GM18861 (cell line): Measurements from ENCODE around the gene CADM4.
"Not testable (repeated sequence)": the region's sequence is repeated elsewhere in the genome, so short reads cannot be mapped to it uniquely, and the experiment has no call there.

Experiments
- ATAC-seq: cut with Tn5 transposase; IDR thresholded peaks from one replicate; pipeline ENCODE4 v1.9.1; 2021; ENCODE audit not compliant: unreplicated experiment

CADM4 gene

DNA sequence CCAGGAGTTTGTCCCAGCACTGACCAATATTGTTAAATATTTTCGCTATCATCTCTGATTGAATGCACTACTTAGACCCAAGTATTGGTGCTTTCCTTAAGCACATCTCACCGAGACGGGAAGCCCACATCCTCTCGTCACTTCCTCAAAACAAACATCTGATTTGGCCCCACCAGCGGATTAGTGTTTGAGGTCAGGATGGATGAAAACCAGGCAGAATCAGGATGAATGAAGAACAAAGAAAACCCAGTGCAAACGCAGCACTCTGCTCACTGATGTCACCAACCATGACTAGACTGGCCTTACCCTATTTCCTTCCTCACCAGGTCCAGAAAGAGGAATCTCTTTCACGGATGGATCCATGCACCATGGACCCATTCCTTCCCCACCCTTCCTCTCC is 24.4 kb upstream of the CADM4 start:
- no peak for ATAC-seq

DNA sequence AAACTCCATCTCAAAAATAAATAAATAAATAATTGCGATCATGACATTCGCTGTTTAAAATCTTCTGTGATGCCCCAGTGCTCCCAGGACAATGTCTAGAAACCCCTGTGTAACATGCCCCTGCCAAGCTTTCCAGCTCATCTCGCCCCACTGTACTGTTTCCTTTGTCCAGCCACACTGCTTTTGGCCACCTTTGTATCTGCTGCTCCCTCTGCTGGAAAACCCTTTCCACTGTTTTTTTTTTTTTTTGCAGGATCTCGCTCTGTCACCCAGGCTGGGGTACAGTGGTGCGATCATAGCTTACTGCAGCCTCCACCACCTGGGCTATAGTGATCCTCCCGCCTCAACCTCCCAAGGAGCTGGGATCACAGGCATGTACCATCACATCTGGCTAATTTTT is 22.8 kb upstream of the CADM4 start:
- ATAC-seq, result no peak

DNA sequence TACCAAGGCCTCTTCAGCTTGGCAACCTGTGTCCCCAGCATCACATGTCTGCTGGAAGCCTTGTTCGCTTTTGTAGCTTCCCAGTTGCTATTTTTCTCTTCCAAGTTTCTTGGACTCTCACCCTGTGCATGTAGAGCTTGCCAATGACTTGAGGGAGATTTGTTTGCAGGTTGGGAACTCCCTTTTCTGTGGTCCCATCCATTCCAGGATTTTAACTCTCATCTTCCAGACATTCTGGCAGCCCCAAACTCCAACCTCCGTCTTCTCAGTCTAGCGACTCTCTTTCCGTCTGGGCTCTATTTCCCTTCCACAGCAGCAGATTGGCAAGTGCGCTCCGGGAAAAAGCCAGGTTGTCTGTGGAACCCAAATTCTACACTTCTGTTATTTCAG is 21.3 kb upstream of the CADM4 start:
- ATAC-seq, result no peak

DNA sequence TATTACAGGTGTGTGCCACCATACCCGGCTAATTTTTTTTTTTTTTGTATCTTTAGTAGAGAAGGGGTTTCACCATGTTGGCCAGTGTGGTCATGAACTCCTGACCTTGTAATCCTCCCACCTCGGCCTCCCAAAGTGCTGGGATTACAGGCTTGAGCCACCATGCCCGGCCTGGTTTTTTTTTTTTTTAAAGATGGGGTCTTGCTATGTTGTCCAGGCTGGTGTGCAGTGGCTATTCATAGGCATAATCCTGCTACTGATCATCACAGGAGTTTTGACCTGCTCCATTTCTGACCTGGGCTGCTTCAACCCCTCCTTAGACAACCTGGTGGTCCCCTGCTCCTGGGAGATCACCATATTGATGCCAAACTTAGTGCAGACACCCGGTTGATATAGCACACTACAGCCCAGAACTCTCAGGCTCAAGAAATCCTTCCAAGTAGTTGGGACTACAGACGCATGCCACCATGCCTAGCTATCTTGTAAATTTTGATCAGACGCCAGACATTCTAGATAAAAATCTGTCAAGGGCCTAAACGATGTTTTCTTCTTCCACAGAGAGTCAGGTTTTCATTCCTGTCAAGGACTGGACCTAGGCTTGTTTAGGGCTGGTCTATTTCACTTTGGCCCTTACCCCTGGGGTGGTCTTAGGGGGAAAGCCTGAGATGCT is 20.8 kb upstream of the CADM4 start:
- no peak for ATAC-seq

DNA sequence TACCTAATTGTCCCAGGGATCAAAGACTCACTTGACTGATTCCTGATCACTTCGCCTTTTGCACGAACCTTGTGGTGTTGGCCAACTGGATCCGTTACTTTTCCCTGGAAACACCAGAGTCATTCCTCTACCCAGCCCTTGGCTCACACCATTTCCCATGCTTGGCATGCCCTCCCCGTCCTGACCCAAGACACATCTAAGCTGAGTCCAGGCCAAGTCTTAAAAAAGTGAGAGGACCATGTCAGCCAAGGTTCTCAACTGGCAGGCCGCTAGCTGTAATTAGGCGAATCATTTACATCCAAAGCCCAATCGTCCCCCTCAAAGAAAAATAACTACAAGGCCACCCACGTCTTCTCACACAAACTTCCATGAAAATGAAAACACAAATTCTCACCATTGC is 18.8 kb upstream of the CADM4 start:
- no peak for ATAC-seq

- ATAC-seq, result no peak
Measured at GRCh38 chr19:43658001-43658400, 18.4 kb upstream of the CADM4 start.

- ATAC-seq, result no peak
Measured at GRCh38 chr19:43656436-43656835, 16.8 kb upstream of the CADM4 start.

DNA sequence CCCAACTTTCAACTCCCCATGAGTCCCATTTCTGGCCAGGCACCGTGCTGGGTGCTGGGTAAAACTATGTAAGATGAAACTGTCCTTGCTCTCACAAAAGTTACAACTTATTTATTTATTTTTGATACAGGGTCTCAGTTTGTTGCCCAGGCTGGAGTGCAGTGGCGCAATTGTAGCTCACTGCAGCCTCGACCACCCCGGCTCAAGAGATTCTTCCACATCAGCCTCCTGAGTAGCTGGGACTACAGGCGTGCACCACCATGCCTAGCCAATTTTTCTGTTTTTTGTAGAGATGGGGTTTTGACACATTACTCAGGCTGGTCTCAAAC is 12.9 kb upstream of the CADM4 start:
- ATAC-seq, result no peak

- ATAC-seq, result no peak
Measured at GRCh38 chr19:43651758-43652545, 12.3 kb upstream of the CADM4 start.

DNA sequence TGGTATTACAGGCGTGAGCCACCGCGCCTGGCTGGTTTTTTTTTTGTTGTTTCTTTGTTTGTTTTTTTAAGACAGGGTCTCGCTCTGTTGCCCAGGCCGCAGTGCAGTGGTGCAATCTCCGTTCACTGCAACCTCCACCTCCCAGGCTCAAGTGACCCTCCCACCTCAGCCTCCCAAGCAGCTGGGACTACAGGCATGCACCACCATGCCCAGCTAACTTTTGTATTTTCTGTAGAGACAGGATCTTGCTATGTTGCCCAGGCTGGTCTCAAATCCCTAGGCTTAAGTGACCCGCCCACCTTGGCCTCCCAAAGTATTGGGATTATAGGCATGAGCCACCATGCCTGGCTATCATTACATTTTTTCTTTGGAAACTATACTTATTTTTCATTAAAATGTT is 10.6 kb upstream of the CADM4 start:
- ATAC-seq, result not testable (repeated sequence)

GRCh38 chr19:43649514-43649913 is 9.9 kb upstream of the CADM4 start:
- no peak for ATAC-seq

GRCh38 chr19:43648633-43649032 is 9.0 kb upstream of the CADM4 start:
- ATAC-seq, result no peak

GRCh38 chr19:43644181-43644580 is 4.5 kb upstream of the CADM4 start:
- no peak for ATAC-seq

DNA sequence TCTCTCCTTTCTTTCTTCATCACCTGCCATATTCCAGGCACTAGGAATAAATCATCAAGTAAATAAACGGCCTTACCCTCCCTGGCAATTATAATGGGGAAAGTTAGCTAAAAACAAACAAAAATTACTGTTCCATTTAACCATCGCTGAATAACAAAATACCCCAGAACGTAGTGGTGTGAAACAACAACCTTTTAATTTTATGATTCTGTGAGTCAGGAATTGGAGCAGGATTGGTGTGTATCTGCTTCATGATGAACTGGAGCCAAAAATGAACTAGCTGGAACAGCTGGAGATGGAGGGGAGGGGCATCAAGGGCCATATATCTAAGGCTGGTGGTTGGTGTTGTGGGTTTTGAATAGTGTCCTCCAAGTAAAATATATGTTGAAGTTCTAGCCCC is 3.7 kb upstream of the CADM4 start:
- no peak for ATAC-seq

- no peak for ATAC-seq
Measured at GRCh38 chr19:43642531-43642930, 2.9 kb upstream of the CADM4 start.

DNA sequence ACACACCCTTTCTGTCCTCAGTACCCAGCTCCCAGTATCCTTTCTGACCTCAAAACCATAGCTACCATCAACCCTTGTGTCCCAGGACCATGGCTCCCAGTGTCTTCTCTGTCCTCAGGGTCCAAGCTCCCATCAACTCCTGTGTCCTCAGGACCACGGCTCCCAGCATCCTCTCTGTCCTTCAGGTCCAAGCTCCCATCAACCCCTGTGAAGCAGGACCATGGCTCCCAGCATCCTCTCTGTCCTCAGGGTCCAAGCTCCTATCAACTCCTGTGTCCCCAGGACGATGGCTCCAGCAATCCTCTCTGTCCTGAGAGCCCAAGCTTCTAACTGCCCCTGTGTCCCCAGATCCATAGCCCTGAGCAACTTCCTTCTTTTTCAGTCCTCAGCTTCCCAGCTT is 1.7 kb upstream of the CADM4 start:
- no peak for ATAC-seq

DNA sequence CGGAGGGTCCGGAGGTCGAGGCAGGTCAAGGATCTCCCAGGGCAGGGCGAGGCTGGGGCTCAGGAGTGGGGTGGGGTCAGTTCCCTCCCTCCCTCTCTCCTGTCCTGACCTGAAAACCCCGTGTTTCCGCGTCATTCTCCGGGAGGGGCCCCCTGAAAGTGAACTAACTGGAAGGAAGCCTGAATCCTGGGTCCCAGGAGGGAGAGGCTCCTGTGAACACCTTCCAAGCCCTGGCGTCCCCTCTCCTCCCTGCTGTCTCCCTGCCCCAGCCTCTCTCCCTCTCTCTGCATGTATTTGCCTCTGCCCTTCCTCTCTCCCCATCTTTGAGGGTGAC is 741 bp upstream of the CADM4 start:
- no peak for ATAC-seq

DNA sequence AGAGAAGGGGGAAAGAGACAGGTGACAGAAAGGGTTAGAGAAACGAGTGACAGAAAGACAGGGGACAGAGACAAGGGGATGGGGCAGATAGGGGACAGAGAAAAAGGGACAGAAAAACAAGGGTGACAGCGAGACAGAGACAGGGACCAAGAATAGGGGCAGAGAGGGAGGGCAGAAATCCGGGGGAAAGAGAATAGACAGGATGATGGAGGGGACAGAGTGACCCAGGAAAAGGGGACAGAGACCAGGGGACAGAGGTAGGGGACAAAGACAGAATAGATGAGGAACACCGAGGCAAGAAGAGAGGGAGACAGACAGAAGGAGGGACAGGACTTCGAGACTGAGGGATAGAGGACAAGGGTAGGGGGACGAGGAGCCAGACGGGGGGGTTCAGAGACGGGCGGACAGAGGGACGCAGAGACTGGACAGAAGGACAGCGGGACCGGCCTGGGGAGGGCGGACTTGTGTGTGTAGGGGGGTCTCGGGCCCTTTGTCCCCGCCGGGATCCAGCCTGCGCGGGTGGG is 593 bp downstream of the CADM4 start:
- ATAC-seq, result no peak

DNA sequence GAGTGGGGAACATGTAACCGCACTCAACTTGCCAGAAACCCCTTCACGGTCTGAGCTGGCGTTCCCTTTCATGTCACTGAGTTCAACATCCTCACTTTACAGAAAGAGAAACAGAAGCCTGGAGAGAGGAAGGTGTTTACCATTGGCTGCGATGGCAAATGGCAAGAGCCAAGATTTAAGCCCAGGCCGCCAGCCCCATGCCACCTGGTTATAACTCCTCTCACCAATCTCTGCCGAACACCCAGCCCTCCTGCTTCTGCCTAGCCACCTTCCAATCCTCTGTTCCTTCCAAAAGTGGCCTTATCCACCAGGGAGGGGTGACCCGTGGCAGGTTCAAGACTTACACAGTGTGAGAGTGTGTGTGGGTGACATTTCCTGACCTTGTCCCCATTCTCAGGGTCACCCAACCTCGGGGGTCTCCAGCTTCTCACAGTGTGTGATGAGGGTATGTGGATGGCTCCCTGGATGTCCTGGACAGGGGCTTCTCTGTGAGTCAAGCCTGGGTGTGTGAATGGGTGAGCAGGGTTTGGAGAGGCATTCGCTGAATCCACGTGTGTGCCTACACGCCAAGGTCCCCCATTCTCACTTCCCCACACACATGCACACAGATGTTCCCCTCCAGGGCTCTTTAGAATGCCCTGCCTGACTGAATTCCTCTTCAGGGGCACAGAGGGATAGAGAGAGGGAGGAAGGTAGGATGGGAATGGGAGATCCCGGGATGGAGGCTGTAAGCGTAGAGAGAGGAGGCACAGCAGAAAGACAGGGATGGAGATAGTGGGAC is 1.2 kb downstream of the CADM4 start:
- ATAC-seq, result no peak

DNA sequence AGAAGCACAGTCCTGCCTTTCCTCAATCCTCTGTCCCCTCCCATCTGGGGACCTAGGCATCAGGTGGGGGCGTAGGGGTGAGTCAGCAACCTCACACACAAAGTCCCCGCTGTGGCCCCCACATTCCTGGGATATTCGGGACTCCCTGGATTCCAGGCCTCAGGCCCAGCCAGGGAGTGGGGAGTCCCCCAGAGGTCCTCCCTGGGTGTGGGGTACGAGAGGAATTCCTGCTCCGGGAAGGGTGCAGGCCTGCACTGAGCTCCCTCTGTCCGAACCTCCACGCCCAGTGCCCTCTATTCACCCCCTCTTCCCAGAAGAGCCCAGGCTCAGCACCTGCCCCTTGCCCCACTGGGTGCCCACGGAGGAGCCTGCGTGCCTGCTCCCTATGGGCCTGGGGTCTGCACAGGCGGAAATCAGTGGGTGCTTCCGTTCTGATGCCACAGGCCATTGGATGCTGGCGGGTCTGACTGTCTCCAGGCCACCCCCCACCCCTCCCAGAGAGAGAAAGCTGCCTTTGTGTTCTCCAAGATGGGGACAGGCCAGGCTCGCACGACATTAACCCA is 3.4 kb downstream of the CADM4 start:
- no peak for ATAC-seq

GRCh38 chr19:43635561-43635940 is 4.1 kb downstream of the CADM4 start:
- ATAC-seq, result not testable (repeated sequence)
